HepG2 (cell line): ENCODE results near the gene PRKCD. TPM values are rescaled to one million over a fixed set of nuclear protein-coding genes. Genes with fewer than 3 reads are reported as not detected.

Source experiments
- ARID3A ChIP-seq: IDR thresholded peaks from 2 replicates; pipeline ENCODE4 v1.6.1; 2012; ENCODE audit warnings: low read depth, low read length, improper control_type of control experiment
- KMT2B ChIP-seq: IDR thresholded peaks from 2 replicates; pipeline ENCODE4 v1.6.1; 2016; ENCODE audit warnings: missing genetic modification reagents, missing compliant biosample characterization
- MAFF ChIP-seq: IDR thresholded peaks from 2 replicates; pipeline ENCODE4 v1.6.1; 2011; ENCODE audit warnings: low read depth, low read length, improper control_type of control experiment
- MIER2 ChIP-seq: IDR thresholded peaks from 2 replicates; pipeline ENCODE4 v1.6.1; 2016; ENCODE audit warnings: missing biosample characterization, missing genetic modification reagents
- NFATC3 ChIP-seq: sonication (generic); formaldehyde crosslinking; IDR thresholded peaks from 2 replicates; pipeline ENCODE4 v1.5.1; 2020; ENCODE audit warnings: mild to moderate bottlenecking, missing genetic modification reagents
- SOX6 ChIP-seq, 2 experiments: fragments of 450-650 bp in 1 of 2; sonication (generic) in 1 of 2; formaldehyde crosslinking in 1 of 2; IDR thresholded peaks; 2 replicates each; pipeline versions ENCODE4 v1.4.0 to v1.6.1; 2017 to 2020; ENCODE audit warnings: antibody characterized with exemption in 1 of 2, mild to moderate bottlenecking in 1 of 2, missing genetic modification reagents in 1 of 2
- TAF1 ChIP-seq: sonication (generic); formaldehyde crosslinking; IDR thresholded peaks from 2 replicates; pipeline ENCODE4 v1.4.0; 2020; ENCODE audit warnings: missing genetic modification reagents
- TAF15 ChIP-seq: fragments of 200-400 bp; formaldehyde crosslinking; IDR thresholded peaks from one replicate; pipeline ENCODE4 v1.6.1; 2018; ENCODE audit warnings: mild to moderate bottlenecking, low read depth, low read length; ENCODE audit not compliant: poor library complexity, severe bottlenecking
- TFE3 ChIP-seq: IDR thresholded peaks from 2 replicates; pipeline ENCODE4 v1.6.1; 2016
- TIGD3 ChIP-seq: sonication (generic); formaldehyde crosslinking; IDR thresholded peaks from 2 replicates; pipeline ENCODE4 v1.5.1; 2020; ENCODE audit warnings: mild to moderate bottlenecking, missing genetic modification reagents, borderline replicate concordance
- ZBTB26 ChIP-seq: IDR thresholded peaks from 2 replicates; pipeline ENCODE4 v1.6.1; 2016; ENCODE audit warnings: missing compliant biosample characterization, missing genetic modification reagents, borderline replicate concordance
- ZFYVE20 ChIP-seq: sonication (generic); formaldehyde crosslinking; IDR thresholded peaks from 2 replicates; pipeline ENCODE4 v1.8.0; 2023; ENCODE audit warnings: low read depth, mild to moderate bottlenecking, moderate library complexity, missing genetic modification reagents, borderline replicate concordance
- ZNF10 ChIP-seq: sonication (generic); formaldehyde crosslinking; IDR thresholded peaks from 2 replicates; pipeline ENCODE4 v1.4.0; 2020; ENCODE audit warnings: mild to moderate bottlenecking, low read depth, missing genetic modification reagents, borderline replicate concordance
- ZNF180 ChIP-seq: sonication (generic); formaldehyde crosslinking; IDR thresholded peaks from 2 replicates; pipeline ENCODE4 v1.4.0; 2020; ENCODE audit warnings: low read depth, missing genetic modification reagents, borderline replicate concordance
- ZNF337 ChIP-seq: sonication (generic); formaldehyde crosslinking; IDR thresholded peaks from 2 replicates; pipeline ENCODE4 v1.5.1; 2020; ENCODE audit warnings: missing genetic modification reagents, low read depth, mild to moderate bottlenecking, borderline replicate concordance
- ZNF615 ChIP-seq: sonication (generic); formaldehyde crosslinking; IDR thresholded peaks from 2 replicates; pipeline ENCODE4 v1.5.0; 2020; ENCODE audit warnings: mild to moderate bottlenecking, missing genetic modification reagents, borderline replicate concordance
- ZNF83 ChIP-seq: sonication (generic); formaldehyde crosslinking; IDR thresholded peaks from 2 replicates; pipeline ENCODE4 v1.4.0; 2020; ENCODE audit warnings: missing genetic modification reagents, mild to moderate bottlenecking, borderline replicate concordance
- polyA plus RNA-seq, 8 experiments: library from polyadenylated mRNA; depleted of rRNA in 3 of 8; stranded (reverse) in 7 of 8; unstranded in 1 of 8; fragments of >200 nt; fragmentation: Illumina TruSeq in 4 of 8; extraction: Trizol in 4 of 8; gene quantifications; 2 replicates each; pipeline versions ENCODE4 v1.2.1 to v1.2.3, GENCODE V29; 2011 to 2016; ENCODE audit warnings: low read depth in 4 of 8, missing spikeins in 1 of 8, mixed read lengths in 1 of 8; ENCODE audit not compliant: insufficient read depth in 1 of 8
- total RNA-seq, 5 experiments: library from RNA; depleted of rRNA; stranded (reverse); fragments of >200 nt; fragmentation: Illumina TruSeq; extraction: Trizol; gene quantifications; 2 replicates each; pipeline ENCODE4 v1.2.3, GENCODE V29; 2016; ENCODE audit warnings: low read depth in 1 of 5

PRKCD gene
- total and polyA plus RNA-seq, 2 of the 13 experiments (the other 11 are each of a cell fraction or from before 2014, with no cell fraction given), result 1.6 to 40.7 TPM

- TF ChIP-seq ZBTB26 (CRISPR knock-in tag) (no peak), ZNF337 (CRISPR knock-in tag) (no peak), TAF1 (CRISPR knock-in tag) (no peak), TFE3 (CRISPR knock-in tag) (0 out of 2 replicates have a peak, but pooled peaks have one; percentile 21), TAF15 (no peak), ZNF83 (CRISPR knock-in tag) (no peak), MIER2 (CRISPR knock-in tag) (no peak), MAFF (no peak), ZNF10 (no peak), KMT2B (CRISPR knock-in tag) (no peak), ZNF615 (0 out of 2 replicates have a peak, but pooled peaks have one; percentile 85), TIGD3 (no peak), ZFYVE20 (CRISPR knock-in tag) (no peak), NFATC3 (no peak), ZNF180 (CRISPR knock-in tag) (no peak), SOX6 (IDR thresholded peaks at IDR 0.05) (no peak), SOX6 (CRISPR knock-in tag; IDR thresholded peaks at IDR 0.05) (no peak), ARID3A (no peak)
These were observed 8.2 kb downstream of the PRKCD start (continued) for GRCh38 chr3:53169045-53169831.
